Stimulated activated CD8-positive, alpha-beta memory T cell treated with anti-CD3 and anti-CD28 coated beads, Interleukin-2, amount 100 ng/mL, for 1 hour (primary cell): Measurements from ENCODE around the gene GRID1.
"Not testable (repeated sequence)": the region's sequence is repeated elsewhere in the genome, so short reads cannot be mapped to it uniquely, and the experiment has no call there.

Experiments
- DNase-seq, 2 donors: peaks; one replicate each; pipeline ENCODE4 v3.0.0-alpha.2; 2020; ENCODE audit warnings: low read depth in 2 of 2

The GRID1 gene

GRCh38 chr10:85997544-85997943, 369.1 kb downstream of the GRID1 start:
- DNase-seq, result no peak

- DNase-seq, result no peak
Measured at GRCh38 chr10:85995791-85996190, 370.8 kb downstream of the GRID1 start.

GRCh38 chr10:85993840-85994507, 372.6 kb downstream of the GRID1 start:
- DNase-seq, result no peak

GRCh38 chr10:85993140-85993539, 373.5 kb downstream of the GRID1 start:
- no peak for DNase-seq

GRCh38 chr10:85992324-85992723, 374.3 kb downstream of the GRID1 start:
- no peak for DNase-seq

GRCh38 chr10:85986777-85987176, 379.8 kb downstream of the GRID1 start:
- DNase-seq, result no peak

GRCh38 chr10:85983051-85983450, 383.5 kb downstream of the GRID1 start:
- DNase-seq, result no peak

- no peak for DNase-seq
Measured at GRCh38 chr10:85979598-85979997, 387.0 kb downstream of the GRID1 start.

- DNase-seq, result no peak
Measured at GRCh38 chr10:85978566-85979358, 387.8 kb downstream of the GRID1 start.

- DNase-seq, result no peak
Measured at GRCh38 chr10:85977642-85978041, 389.0 kb downstream of the GRID1 start.

GRCh38 chr10:85976267-85976793, 390.3 kb downstream of the GRID1 start:
- no peak for DNase-seq

GRCh38 chr10:85971494-85971893, 395.1 kb downstream of the GRID1 start:
- DNase-seq, result no peak

GRCh38 chr10:85967594-85967993, 399.0 kb downstream of the GRID1 start:
- DNase-seq, result no peak

GRCh38 chr10:85961479-85962067, 405.0 kb downstream of the GRID1 start:
- DNase-seq, result no peak

GRCh38 chr10:85961073-85961472, 405.5 kb downstream of the GRID1 start:
- DNase-seq, result no peak

GRCh38 chr10:85959239-85959638, 407.4 kb downstream of the GRID1 start:
- DNase-seq, result no peak

GRCh38 chr10:85950921-85951320, 415.7 kb downstream of the GRID1 start:
- no peak for DNase-seq

- DNase-seq, result no peak
Measured at GRCh38 chr10:85946713-85947326, 419.8 kb downstream of the GRID1 start.

- DNase-seq, result no peak
Measured at GRCh38 chr10:85936161-85936560, 430.4 kb downstream of the GRID1 start.

GRCh38 chr10:85934586-85934985, 432.0 kb downstream of the GRID1 start:
- no peak for DNase-seq

- not testable (repeated sequence) for DNase-seq
Measured at GRCh38 chr10:85929993-85930392, 436.6 kb downstream of the GRID1 start.

- no peak for DNase-seq
Measured at GRCh38 chr10:85927952-85928665, 438.5 kb downstream of the GRID1 start.
